HG02973 (cell line): ENCODE results near the gene IGFBPL1.

Experiments used
- ATAC-seq: cut with Tn5 transposase; IDR thresholded peaks from one replicate; pipeline ENCODE4 v1.9.1; 2021; ENCODE audit warnings: moderate library complexity; ENCODE audit not compliant: unreplicated experiment

IGFBPL1 gene

GRCh38 chr9:38358390-38359296 is 65.6 kb downstream of the IGFBPL1 start:
- no peak for ATAC-seq

- ATAC-seq = no peak
Measured at GRCh38 chr9:38357350-38358114, 66.7 kb downstream of the IGFBPL1 start.

GRCh38 chr9:38356851-38357250 is 67.4 kb downstream of the IGFBPL1 start:
- no peak for ATAC-seq
